ENCODE data around the gene PDIA2.

- TF ChIP-seq ZNF274 (IDR thresholded peaks at IDR 0.05; ENCODE audit: low read length) (no peak), ZNF274 (tag by site-specific recombination; IDR thresholded peaks at IDR 0.05; ENCODE audit: borderline replicate concordance) (no peak), ZBTB44 (tag by site-specific recombination; IDR thresholded peaks at IDR 0.05) (no peak), ZNF843 (tag by site-specific recombination; IDR thresholded peaks at IDR 0.05) (no peak), SCRT1 (tag by site-specific recombination; IDR thresholded peaks at IDR 0.05; ENCODE audit: borderline replicate concordance) (no peak), ZNF350 (tag by site-specific recombination; IDR thresholded peaks at IDR 0.05) (no peak)
Measured at GRCh38 chr16:264440-264951, 18.5 kb upstream of the PDIA2 start.

All from HEK293 (cell line).